Measurements from ENCODE around the gene NAV3. TPM values are rescaled to one million over a fixed set of nuclear protein-coding genes. Genes with fewer than 3 reads are reported as not detected.

Gene NAV3
- total RNA-seq, 2 experiments from 2014 or later: not detected

GRCh38 chr12:77993658-77994057 lies 163.0 kb downstream of the NAV3 start:
- Mint-ChIP-seq H3K9me3 (peaks cover 3% of the 10 kb centered on the region), H3K27me3 (no peaks in the 10 kb centered on the region), H3K4me1 (no peaks in the 10 kb centered on the region), H3K27ac (no peak overlapping the region), H3K36me3 (ENCODE audit: low read depth) (no peaks in the 10 kb centered on the region), H3K4me3 (no peak overlapping the region)
- DNase-seq: no peak
- POLR2A ChIA-PET: no interaction called here
- CTCF ChIA-PET: no interaction called here

- H3K4me3 Mint-ChIP-seq: no peak overlapping the region
- DNase-seq: no peak
- no peaks in the 10 kb centered on the region for H3K27me3 Mint-ChIP-seq
Measured at GRCh38 chr12:77995436-77996167, 164.9 kb downstream of the NAV3 start.

DNA sequence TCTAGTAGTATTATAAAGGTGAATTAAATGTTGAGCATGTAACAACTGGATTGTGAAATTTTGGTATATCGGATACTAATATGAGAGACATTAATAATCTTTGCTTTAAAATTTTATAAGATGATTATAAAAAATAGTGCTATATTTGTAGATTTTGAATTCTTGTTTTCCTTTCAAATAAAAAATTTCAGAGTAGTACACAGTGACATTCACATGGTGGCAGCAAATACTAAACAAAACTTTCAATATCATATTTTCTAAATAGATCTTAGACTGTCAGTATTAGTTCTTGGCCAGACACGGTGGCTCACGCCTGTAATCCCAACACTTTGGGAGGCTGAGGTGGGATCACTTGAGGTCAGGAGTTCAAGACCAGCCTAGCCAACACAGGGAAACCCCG lies 166.0 kb downstream of the NAV3 start:
- no peaks in the 10 kb centered on the region for H3K36me3 Mint-ChIP-seq (ENCODE audit: low read depth)
- no peaks in the 10 kb centered on the region for H3K4me1 Mint-ChIP-seq
- no peak overlapping the region for H3K27ac Mint-ChIP-seq
- CTCF ChIA-PET: no interaction called here
- no peaks in the 10 kb centered on the region for H3K9me3 Mint-ChIP-seq
- H3K4me3 Mint-ChIP-seq: no peak overlapping the region
- POLR2A ChIA-PET: no interaction called here
- no peak for DNase-seq
- no peaks in the 10 kb centered on the region for H3K27me3 Mint-ChIP-seq

More at GRCh38 chr12:77995436-77996167, 164.9 kb downstream of the NAV3 start:
- Mint-ChIP-seq H3K27ac (no peak overlapping the region), H3K9me3 (no peaks in the 10 kb centered on the region), H3K4me1 (no peaks in the 10 kb centered on the region), H3K36me3 (ENCODE audit: low read depth) (no peaks in the 10 kb centered on the region)
- CTCF ChIA-PET: no interaction called here
- POLR2A ChIA-PET: no interaction called here

DNA sequence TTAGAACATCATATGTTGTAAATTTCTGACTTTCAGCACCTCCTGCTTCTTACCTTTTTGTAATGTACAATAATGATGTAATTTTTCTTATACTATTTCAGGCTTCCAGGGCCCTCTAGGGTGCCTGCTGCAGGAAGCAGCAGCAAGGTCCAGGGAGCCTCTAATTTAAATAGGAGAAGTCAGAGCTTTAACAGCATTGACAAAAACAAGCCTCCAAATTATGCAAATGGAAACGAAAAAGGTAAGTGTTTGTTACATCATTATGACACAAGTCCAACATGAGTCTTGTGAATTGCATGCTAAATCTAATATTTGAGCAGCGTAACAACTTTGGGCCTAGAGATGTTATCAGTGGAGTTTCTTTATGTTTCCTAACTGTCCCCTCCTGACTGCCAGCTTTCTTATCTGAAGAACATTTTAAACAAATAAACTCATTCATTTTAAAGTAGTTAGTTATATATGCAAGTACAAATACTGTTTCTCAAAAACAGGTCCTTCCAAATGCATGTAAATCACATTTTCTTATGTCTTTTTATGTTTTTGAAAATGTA lies 167.6 kb downstream of the NAV3 start:
- POLR2A ChIA-PET: no interaction called here
- H3K4me3 Mint-ChIP-seq: no peak overlapping the region
- no peaks in the 10 kb centered on the region for H3K36me3 Mint-ChIP-seq (ENCODE audit: low read depth)
- no peak for DNase-seq
- H3K4me1 Mint-ChIP-seq: no peaks in the 10 kb centered on the region
- H3K9me3 Mint-ChIP-seq: no peaks in the 10 kb centered on the region
- H3K27ac Mint-ChIP-seq: no peak overlapping the region
- H3K27me3 Mint-ChIP-seq: no peaks in the 10 kb centered on the region
- CTCF ChIA-PET: no interaction called here

DNA sequence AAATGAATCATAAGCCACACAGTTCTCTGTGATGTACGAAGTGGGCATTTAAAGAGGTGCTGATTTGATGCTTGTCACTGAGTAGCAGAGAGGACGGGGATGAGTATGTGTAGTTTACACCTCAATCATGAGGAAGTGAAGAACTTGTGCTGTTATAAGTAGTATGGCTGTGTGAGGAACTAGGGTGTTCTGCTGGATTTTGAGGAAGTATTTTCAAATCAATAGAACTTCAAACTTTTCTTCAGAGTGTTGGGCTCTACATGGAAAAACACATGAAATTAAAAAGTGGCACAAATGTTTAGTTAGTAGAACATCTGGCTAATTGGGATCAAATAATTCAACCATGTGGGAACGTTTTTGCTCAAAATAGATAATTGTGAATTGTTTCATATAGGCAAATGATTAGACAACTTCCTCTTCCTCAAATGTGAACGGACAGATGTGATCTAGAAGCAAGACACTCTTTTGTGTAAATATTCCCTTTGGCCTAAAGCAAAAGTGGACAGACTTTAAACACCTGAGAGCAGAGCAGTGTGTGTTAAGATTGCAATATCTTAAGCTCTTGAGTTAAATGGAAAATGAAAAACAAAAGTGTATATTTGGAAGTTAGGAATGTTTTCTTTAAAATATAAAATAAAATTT lies 168.5 kb downstream of the NAV3 start:
- ChIA-PET POLR2A (no interaction called here), CTCF (no interaction called here)
- Mint-ChIP-seq H3K9me3 (no peaks in the 10 kb centered on the region), H3K27ac (no peak overlapping the region), H3K4me1 (no peaks in the 10 kb centered on the region), H3K27me3 (no peaks in the 10 kb centered on the region), H3K36me3 (ENCODE audit: low read depth) (no peaks in the 10 kb centered on the region), H3K4me3 (no peak overlapping the region)
- no peak for DNase-seq

DNA sequence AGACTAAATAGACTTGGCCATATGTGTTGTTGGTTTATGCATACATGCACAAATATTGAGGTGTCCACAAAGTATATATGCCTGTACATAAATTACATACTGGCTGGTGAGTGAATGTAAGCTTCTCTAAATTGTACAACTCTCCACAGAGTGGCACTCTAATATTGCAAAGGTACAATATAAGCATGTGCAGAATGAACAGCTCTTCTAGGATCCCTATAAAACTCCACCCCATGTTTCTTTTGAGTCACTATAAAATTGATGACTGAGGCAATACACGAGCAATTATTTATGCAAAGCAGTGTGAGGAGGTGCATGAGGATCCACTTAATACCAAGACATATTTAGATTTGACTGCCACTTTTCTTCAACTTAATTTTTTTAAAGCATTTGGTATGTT lies 172.2 kb downstream of the NAV3 start:
- no peak overlapping the region for H3K4me3 Mint-ChIP-seq

GRCh38 chr12:78004249-78005093 lies 173.8 kb downstream of the NAV3 start:
- ChIA-PET CTCF (no interaction called here), POLR2A (no interaction called here)
- Mint-ChIP-seq H3K27me3 (no peaks in the 10 kb centered on the region), H3K4me3 (no peak overlapping the region), H3K4me1 (no peaks in the 10 kb centered on the region), H3K27ac (no peak overlapping the region), H3K36me3 (ENCODE audit: low read depth) (no peaks in the 10 kb centered on the region), H3K9me3 (no peaks in the 10 kb centered on the region)
- no peak for DNase-seq

More for the DNA sequence above, 172.2 kb downstream of the NAV3 start:
- ChIA-PET POLR2A (no interaction called here), CTCF (no interaction called here)
- H3K4me1 Mint-ChIP-seq: no peaks in the 10 kb centered on the region
- no peak for DNase-seq
- no peaks in the 10 kb centered on the region for H3K27me3 Mint-ChIP-seq
- H3K27ac Mint-ChIP-seq: no peak overlapping the region
- H3K36me3 Mint-ChIP-seq (ENCODE audit: low read depth): no peaks in the 10 kb centered on the region
- no peaks in the 10 kb centered on the region for H3K9me3 Mint-ChIP-seq

DNA sequence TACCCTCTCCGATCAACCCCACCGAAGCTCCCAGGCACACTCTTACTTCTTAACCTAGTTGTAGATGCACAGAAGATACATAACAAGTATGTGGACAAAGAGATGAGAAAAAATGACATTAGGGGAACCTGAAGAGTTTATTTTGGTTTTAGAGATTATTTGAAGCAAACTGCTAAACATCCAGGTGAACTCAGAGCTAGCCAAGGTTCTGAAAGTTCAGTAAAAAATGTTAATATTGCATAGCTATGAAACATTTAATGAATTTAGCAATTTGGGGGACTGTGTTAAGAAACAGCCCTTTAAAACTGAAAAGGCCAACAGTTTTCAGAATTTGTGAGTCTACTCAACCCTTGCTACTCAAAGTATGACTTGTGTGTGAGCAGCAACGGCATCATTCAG lies 174.4 kb downstream of the NAV3 start:
- no peaks in the 10 kb centered on the region for H3K4me1 Mint-ChIP-seq
- ChIA-PET CTCF (no interaction called here), POLR2A (no interaction called here)

GRCh38 chr12:78007173-78007572 lies 176.5 kb downstream of the NAV3 start:
- H3K4me3 Mint-ChIP-seq: no peak overlapping the region
- ChIA-PET POLR2A (no interaction called here), CTCF (no interaction called here)
- no peak for DNase-seq
- H3K27ac Mint-ChIP-seq: no peak overlapping the region
- H3K36me3 Mint-ChIP-seq (ENCODE audit: low read depth): no peaks in the 10 kb centered on the region
- no peaks in the 10 kb centered on the region for H3K27me3 Mint-ChIP-seq
- no peaks in the 10 kb centered on the region for H3K4me1 Mint-ChIP-seq
- no peaks in the 10 kb centered on the region for H3K9me3 Mint-ChIP-seq

More for the DNA sequence above, 174.4 kb downstream of the NAV3 start:
- Mint-ChIP-seq H3K4me3 (no peak overlapping the region), H3K27me3 (no peaks in the 10 kb centered on the region), H3K27ac (no peak overlapping the region), H3K9me3 (no peaks in the 10 kb centered on the region), H3K36me3 (ENCODE audit: low read depth) (no peaks in the 10 kb centered on the region)
- DNase-seq: no peak

GRCh38 chr12:78009031-78009430 lies 178.3 kb downstream of the NAV3 start:
- no peaks in the 10 kb centered on the region for H3K27me3 Mint-ChIP-seq
- no peaks in the 10 kb centered on the region for H3K4me1 Mint-ChIP-seq
- no peak overlapping the region for H3K4me3 Mint-ChIP-seq
- H3K27ac Mint-ChIP-seq: no peak overlapping the region
- H3K9me3 Mint-ChIP-seq: peaks cover 2% of the 10 kb centered on the region
- POLR2A ChIA-PET: no interaction called here
- DNase-seq: no peak
- CTCF ChIA-PET: no interaction called here
- H3K36me3 Mint-ChIP-seq (ENCODE audit: low read depth): no peaks in the 10 kb centered on the region

DNA sequence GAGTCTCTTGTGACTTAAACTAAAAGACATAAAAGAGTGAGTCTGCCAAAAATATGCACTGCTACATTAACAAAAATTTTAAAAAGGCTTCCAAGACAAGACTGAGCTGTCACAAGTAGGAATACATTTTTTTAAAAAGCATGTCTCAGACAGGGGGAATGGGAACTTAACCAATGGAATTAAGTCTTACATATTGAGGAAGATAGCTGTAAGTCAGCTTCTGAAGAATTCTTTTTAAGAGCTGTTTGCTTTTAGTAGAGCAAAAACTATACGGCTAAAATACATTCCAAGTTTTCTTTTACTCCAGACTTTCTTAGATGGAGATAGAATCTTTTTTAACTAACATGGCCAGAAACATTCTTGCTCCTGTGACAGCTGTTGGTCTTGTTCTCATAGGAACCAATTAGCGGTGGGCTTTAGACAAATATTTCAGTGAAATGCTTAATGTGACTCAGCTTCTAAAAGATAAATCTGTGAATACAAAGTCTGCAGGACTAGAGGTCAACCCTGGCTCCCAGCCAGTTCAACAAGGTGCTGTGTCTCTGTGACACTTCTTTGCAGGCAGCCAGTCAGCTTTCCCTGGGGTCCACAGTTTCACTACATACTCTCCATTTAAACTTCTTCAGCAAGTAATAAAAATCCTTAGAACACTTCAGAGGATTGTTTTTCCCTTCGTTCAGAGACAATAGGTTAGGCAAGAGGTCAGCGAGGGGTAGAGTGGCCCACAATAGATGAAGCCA lies 187.6 kb downstream of the NAV3 start:
- no peak overlapping the region for H3K4me3 Mint-ChIP-seq
- H3K9me3 Mint-ChIP-seq: peaks cover 7% of the 10 kb centered on the region
- no peak overlapping the region for H3K27ac Mint-ChIP-seq
- no peaks in the 10 kb centered on the region for H3K4me1 Mint-ChIP-seq
- no peak for DNase-seq
- H3K36me3 Mint-ChIP-seq (ENCODE audit: low read depth): no peaks in the 10 kb centered on the region
- POLR2A ChIA-PET: no interaction called here
- no peaks in the 10 kb centered on the region for H3K27me3 Mint-ChIP-seq
- CTCF ChIA-PET: no interaction called here

GRCh38 chr12:78018939-78019338 lies 188.2 kb downstream of the NAV3 start:
- ChIA-PET CTCF (no interaction called here), POLR2A (no interaction called here)
- Mint-ChIP-seq H3K27ac (no peak overlapping the region), H3K27me3 (no peaks in the 10 kb centered on the region), H3K9me3 (peaks cover 7% of the 10 kb centered on the region), H3K4me1 (no peaks in the 10 kb centered on the region), H3K4me3 (no peak overlapping the region), H3K36me3 (ENCODE audit: low read depth) (no peaks in the 10 kb centered on the region)
- DNase-seq: no peak

DNA sequence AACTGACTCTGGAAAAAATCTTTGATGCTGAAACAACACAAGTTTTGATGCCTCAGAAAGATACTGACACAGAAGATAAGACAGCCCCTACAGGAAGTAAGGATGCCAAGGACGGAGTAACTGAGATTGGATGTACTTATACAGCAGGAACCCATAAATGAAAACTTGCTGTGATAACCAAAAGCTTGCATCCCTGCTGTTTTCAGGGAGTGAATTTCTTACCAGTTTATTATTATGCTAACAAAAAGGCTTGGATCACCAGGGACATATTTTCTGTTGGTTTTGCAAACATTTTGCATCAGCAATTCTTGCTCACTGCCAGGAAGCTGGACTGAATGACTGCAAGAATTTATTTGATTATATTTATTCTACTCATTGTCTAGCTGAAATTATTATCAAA lies 197.7 kb downstream of the NAV3 start:
- POLR2A ChIA-PET: no interaction called here
- H3K27me3 Mint-ChIP-seq: no peaks in the 10 kb centered on the region

More for the DNA sequence above, 197.7 kb downstream of the NAV3 start:
- Mint-ChIP-seq H3K27ac (no peak overlapping the region), H3K4me1 (no peaks in the 10 kb centered on the region), H3K9me3 (peaks cover 7% of the 10 kb centered on the region), H3K36me3 (ENCODE audit: low read depth) (no peaks in the 10 kb centered on the region), H3K4me3 (no peak overlapping the region)
- DNase-seq: no peak
- CTCF ChIA-PET: no interaction called here

Data from activated CD4-positive, alpha-beta memory T cell treated with anti-CD3 and anti-CD28 coated beads, Interleukin-2, amount 10 ng/mL, durations not matched to agents 7 days and 5 days (primary cell).